Endodermal cell (in vitro differentiated cells): ENCODE results near the gene PNLIPRP3. TPM values are rescaled to one million over a fixed set of nuclear protein-coding genes. Genes with fewer than 3 reads are reported as not detected.
A peak's percentile ranks its signal among the peaks of the same experiment; 100 is the strongest.

Experiments
- DNase-seq: peaks from one replicate; pipeline ENCODE4 v3.0.0-alpha.2; 2017
- H3K27ac ChIP-seq: 2 replicates; pipeline ENCODE4 v1.5.1; 2013; ENCODE audit warnings: mild to moderate bottlenecking, low read depth, low read length, moderate library complexity
- H3K27me3 ChIP-seq: 2 replicates; pipeline ENCODE4 v1.6.1; 2013; ENCODE audit warnings: mild to moderate bottlenecking, low read length, moderate library complexity; ENCODE audit not compliant: insufficient read depth, control insufficient read depth, poor library complexity, severe bottlenecking
- H3K36me3 ChIP-seq: 2 replicates; pipeline ENCODE4 v1.7.0; 2013; ENCODE audit warnings: mild to moderate bottlenecking, low read length, moderate library complexity; ENCODE audit not compliant: control insufficient read depth, insufficient read depth
- H3K4me1 ChIP-seq: one replicate; pipeline ENCODE4 v1.7.0; 2013; ENCODE audit warnings: low read length; ENCODE audit not compliant: control insufficient read depth, insufficient read depth
- H3K4me3 ChIP-seq: 2 replicates; pipeline ENCODE4 v1.5.1; 2013; ENCODE audit warnings: mild to moderate bottlenecking, low read length, moderate library complexity
- H3K9ac ChIP-seq: 2 replicates; pipeline ENCODE4 v1.6.1; 2013; ENCODE audit warnings: mild to moderate bottlenecking, low read length, moderate library complexity; ENCODE audit not compliant: poor library complexity, severe bottlenecking; ENCODE audit errors: extremely low read depth
- H3K9me3 ChIP-seq: 2 replicates; pipeline ENCODE4 v1.6.1; 2013; ENCODE audit warnings: mild to moderate bottlenecking, low read length, moderate library complexity; ENCODE audit not compliant: control insufficient read depth
- H3K27ac Mint-ChIP-seq: 2 replicates; pipeline ENCODE4 v1.8.0; 2020; ENCODE audit warnings: mixed read lengths
- H3K27me3 Mint-ChIP-seq: 2 replicates; pipeline ENCODE4 v1.8.0; 2021; ENCODE audit warnings: mild to moderate bottlenecking, mixed read lengths; ENCODE audit not compliant: insufficient read depth
- H3K36me3 Mint-ChIP-seq: 2 replicates; pipeline ENCODE4 v1.8.0; 2020; ENCODE audit warnings: low read depth, mixed read lengths
- H3K4me1 Mint-ChIP-seq: 2 replicates; pipeline ENCODE4 v1.8.0; 2020; ENCODE audit warnings: mixed read lengths
- H3K4me3 Mint-ChIP-seq: 2 replicates; pipeline ENCODE4 v1.8.0; 2020; ENCODE audit warnings: mild to moderate bottlenecking, moderate library complexity, mixed read lengths
- H3K9me3 Mint-ChIP-seq: 2 replicates; pipeline ENCODE4 v1.8.0; 2020; ENCODE audit warnings: mild to moderate bottlenecking, mixed read lengths
- WGBS, 2 experiments: methylation state at CpG; one replicate each; pipeline versions ENCODE4 v1.1.5 to v1.1.7; 2013; ENCODE audit warnings: missing lambda C conversion rate in 2 of 2, mixed read lengths in 1 of 2; ENCODE audit not compliant: insufficient coverage in 1 of 2, insufficient read length in 1 of 2; 5-methylcytosine and 5-hydroxymethylcytosine counted together
- total RNA-seq, 2 donors: library from RNA; stranded (reverse); fragmentation: NEBNext Ultra II Directional in 1 of 2; extraction: Animal tissue kit (Norgen Biotek cat#: 25700) in 1 of 2; gene quantifications; 2 replicates in 1 of 2; 3 replicates in 1 of 2; pipeline ENCODE4 v1.2.1, GENCODE V29; 2021
- TF ChIP-seq, protein P1 (sequence below): fragments of 200-600 bp; sonication (generic); conservative IDR thresholded peaks from 2 replicates; pipeline ENCODE4 v1.5.0; 2021; ENCODE audit warnings: antibody characterized with exemption, mild to moderate bottlenecking

Gene PNLIPRP3
- total RNA-seq, 2 donors from 2014 or later, result not detected

- no peak overlapping the region for H3K4me3 ChIP-seq
- no peaks in the 10 kb centered on the region for H3K4me1 ChIP-seq
- H3K27me3 ChIP-seq, result no peaks in the 10 kb centered on the region
- DNase-seq, result no peak
- no peak overlapping the region for H3K27ac ChIP-seq
- H3K36me3 ChIP-seq, result no peaks in the 10 kb centered on the region
- Mint-ChIP-seq H3K9me3 (peaks cover 8% of the 10 kb centered on the region), H3K4me3 (no peak overlapping the region), H3K36me3 (no peaks in the 10 kb centered on the region), H3K27ac (no peak overlapping the region), H3K27me3 (no peaks in the 10 kb centered on the region), H3K4me1 (peaks cover 22% of the 10 kb centered on the region)
- H3K9ac ChIP-seq, result no peak overlapping the region
- peaks cover 3% of the 10 kb centered on the region for H3K9me3 ChIP-seq
- TF ChIP-seq, protein P1, sequence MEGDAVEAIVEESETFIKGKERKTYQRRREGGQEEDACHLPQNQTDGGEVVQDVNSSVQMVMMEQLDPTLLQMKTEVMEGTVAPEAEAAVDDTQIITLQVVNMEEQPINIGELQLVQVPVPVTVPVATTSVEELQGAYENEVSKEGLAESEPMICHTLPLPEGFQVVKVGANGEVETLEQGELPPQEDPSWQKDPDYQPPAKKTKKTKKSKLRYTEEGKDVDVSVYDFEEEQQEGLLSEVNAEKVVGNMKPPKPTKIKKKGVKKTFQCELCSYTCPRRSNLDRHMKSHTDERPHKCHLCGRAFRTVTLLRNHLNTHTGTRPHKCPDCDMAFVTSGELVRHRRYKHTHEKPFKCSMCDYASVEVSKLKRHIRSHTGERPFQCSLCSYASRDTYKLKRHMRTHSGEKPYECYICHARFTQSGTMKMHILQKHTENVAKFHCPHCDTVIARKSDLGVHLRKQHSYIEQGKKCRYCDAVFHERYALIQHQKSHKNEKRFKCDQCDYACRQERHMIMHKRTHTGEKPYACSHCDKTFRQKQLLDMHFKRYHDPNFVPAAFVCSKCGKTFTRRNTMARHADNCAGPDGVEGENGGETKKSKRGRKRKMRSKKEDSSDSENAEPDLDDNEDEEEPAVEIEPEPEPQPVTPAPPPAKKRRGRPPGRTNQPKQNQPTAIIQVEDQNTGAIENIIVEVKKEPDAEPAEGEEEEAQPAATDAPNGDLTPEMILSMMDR, result peak; percentile 88
- 37 to 40% methylated on average over 1 to 2 of the region's 2 CpGs for WGBS, 2 experiments
Measured at GRCh38 chr10:116490028-116490662, 62.5 kb downstream of the PNLIPRP3 start.

DNA sequence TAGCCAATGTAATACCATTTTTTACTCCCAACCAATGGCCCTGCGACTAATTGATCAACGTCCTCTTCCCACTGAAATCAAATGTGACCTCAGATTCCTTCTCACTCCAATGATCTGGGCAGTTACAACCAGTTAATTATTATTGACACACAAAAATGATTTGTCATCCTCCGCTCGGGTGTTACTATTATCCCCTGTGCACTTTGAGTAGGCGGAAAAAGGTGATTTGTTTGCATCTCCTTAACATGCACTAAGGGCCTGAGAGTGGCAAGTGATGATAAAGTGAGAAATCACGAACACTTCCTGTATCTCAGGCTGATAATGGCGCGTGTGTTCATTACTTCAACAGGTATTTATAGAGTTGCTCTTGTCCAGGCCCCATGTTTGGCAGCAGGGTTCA, 77.1 kb downstream of the PNLIPRP3 start:
- peaks cover 13% of the 10 kb centered on the region for H3K9me3 Mint-ChIP-seq
- H3K9ac ChIP-seq, result no peak overlapping the region
- H3K9me3 ChIP-seq, result no peaks in the 10 kb centered on the region
- DNase-seq, result no peak
- WGBS, 2 experiments, result 82 to 86% methylated on average over 8 of the region's 8 CpGs
- peaks cover 3% of the 10 kb centered on the region for H3K36me3 Mint-ChIP-seq
- H3K4me1 ChIP-seq, result no peaks in the 10 kb centered on the region
- H3K27ac Mint-ChIP-seq, result no peak overlapping the region
- H3K4me1 Mint-ChIP-seq, result peaks cover 15% of the 10 kb centered on the region
- no peaks in the 10 kb centered on the region for H3K27me3 ChIP-seq
- no peaks in the 10 kb centered on the region for H3K27me3 Mint-ChIP-seq
- no peak overlapping the region for H3K4me3 ChIP-seq
- TF ChIP-seq, protein P1, result no peak
- H3K27ac ChIP-seq, result no peak overlapping the region
- H3K36me3 ChIP-seq, result no peaks in the 10 kb centered on the region
- H3K4me3 Mint-ChIP-seq, result no peak overlapping the region

DNA sequence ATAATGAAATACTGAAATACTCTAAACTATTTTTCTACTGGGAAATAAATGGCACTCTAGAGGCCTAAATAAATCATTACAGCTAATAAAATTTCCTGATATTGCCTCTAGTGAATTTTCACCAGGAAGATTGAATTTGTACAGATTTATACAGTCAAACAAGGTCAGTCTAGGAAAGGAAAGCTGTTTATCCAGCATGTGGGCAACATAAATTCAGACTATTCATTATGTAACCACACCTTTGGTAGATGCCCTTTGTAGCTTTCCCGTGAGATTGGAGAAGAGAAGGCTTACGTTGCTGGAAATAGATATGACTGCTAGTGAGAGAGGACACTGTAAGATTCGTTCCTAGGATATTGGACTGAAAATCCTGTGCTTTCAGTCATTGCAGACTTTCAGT, 82.9 kb downstream of the PNLIPRP3 start:
- TF ChIP-seq, protein P1, result peak; percentile 17
- Mint-ChIP-seq H3K4me1 (peaks cover 7% of the 10 kb centered on the region), H3K9me3 (peaks cover 17% of the 10 kb centered on the region), H3K27me3 (no peaks in the 10 kb centered on the region), H3K4me3 (no peak overlapping the region), H3K36me3 (no peaks in the 10 kb centered on the region), H3K27ac (no peak overlapping the region)
- Histone ChIP-seq H3K9ac (no peak overlapping the region), H3K36me3 (no peaks in the 10 kb centered on the region), H3K27me3 (no peaks in the 10 kb centered on the region), H3K9me3 (no peaks in the 10 kb centered on the region), H3K4me3 (no peak overlapping the region), H3K4me1 (no peaks in the 10 kb centered on the region), H3K27ac (no peak overlapping the region)
- 94 to 100% methylated on average over 1 to 3 of the region's 3 CpGs for WGBS, 2 experiments
- no peak for DNase-seq
